Thyroid gland (tissue), 4 donors: Measurements from ENCODE around the gene CPA5.

Source experiments
- CTCF ChIP-seq, 6 experiments: fragments of 200-600 bp in 3 of 6; fragments of 450-650 bp in 3 of 6; sonication (generic) in 3 of 6; IDR thresholded peaks; one replicate each; pipeline ENCODE4 v1.5.1; 2016 to 2019; ENCODE audit warnings: antibody characterized with exemption in 6 of 6, mild to moderate bottlenecking in 2 of 6, inconsistent platforms in 1 of 6, moderate library complexity in 1 of 6
- POLR2A ChIP-seq, 2 donors: fragments of 450-650 bp; IDR thresholded peaks; one replicate each; pipeline ENCODE4 v1.6.1; 2017; ENCODE audit warnings: antibody characterized with exemption in 2 of 2, mild to moderate bottlenecking in 2 of 2, moderate library complexity in 1 of 2

GRCh38 chr7:130369110-130369711 lies 24.6 kb downstream of the CPA5 start:
- TF ChIP-seq CTCF (IDR thresholded peaks at IDR 0.05), result no peak
- no peak for TF ChIP-seq POLR2A (IDR thresholded peaks at IDR 0.05)
